22Rv1 (cell line): ENCODE data around the gene SLC30A4.

Experiments
- CTCF ChIP-seq: fragments of 450-650 bp; IDR thresholded peaks from 2 replicates; pipeline ENCODE4 v1.5.1; 2017; ENCODE audit warnings: mild to moderate bottlenecking
- ZFX ChIP-seq: fragments of 450-650 bp; IDR thresholded peaks from 2 replicates; pipeline ENCODE4 v1.6.1; 2017; ENCODE audit warnings: antibody characterized with exemption, borderline replicate concordance

GRCh38 chr15:45468294-45468693 is 54.3 kb downstream of the SLC30A4 start:
- TF ChIP-seq CTCF (no peak), ZFX (no peak)
